Prostate gland (tissue), 2 donors: ENCODE results near the gene ALS2CL. TPM values are rescaled to one million over a fixed set of nuclear protein-coding genes. Genes with fewer than 3 reads are reported as not detected.

Experiments used
- DNase-seq: peaks from one replicate; pipeline ENCODE4 v3.0.0-alpha.2; 2019; ENCODE audit warnings: low spot score
- H3K27ac ChIP-seq, 2 donors: fragments of 200-600 bp; sonication (generic); 2 replicates each; pipeline ENCODE4 v1.5.1; 2017 to 2019
- H3K27me3 ChIP-seq: fragments of 200-600 bp; sonication (generic); replicated peaks from 2 replicates; pipeline ENCODE4 v1.5.1; 2019; ENCODE audit not compliant: insufficient read depth
- H3K36me3 ChIP-seq, 2 donors: fragments of 200-600 bp; sonication (generic); 1 replicate in 1 of 2; 2 replicates in 1 of 2; pipeline versions ENCODE4 v1.5.1 to v1.8.1; 2017 to 2019
- H3K4me1 ChIP-seq: fragments of 200-600 bp; sonication (generic); replicated peaks from 2 replicates; pipeline ENCODE4 v1.5.1; 2019
- H3K4me3 ChIP-seq, 2 donors: fragments of 200-600 bp; sonication (generic); 2 replicates each; pipeline ENCODE4 v1.5.1; 2017 to 2019
- H3K9me3 ChIP-seq: fragments of 200-600 bp; sonication (generic); 2 replicates; pipeline ENCODE4 v1.5.1; 2017
- POLR2A ChIP-seq: fragments of 450-650 bp; IDR thresholded peaks from one replicate; pipeline ENCODE4 v1.6.1; 2016; ENCODE audit warnings: antibody characterized with exemption, mild to moderate bottlenecking
- POLR2AphosphoS5 ChIP-seq: sonication (generic); formaldehyde crosslinking; IDR thresholded peaks from one replicate; pipeline ENCODE4 v1.6.1; 2017; ENCODE audit warnings: antibody characterized with exemption
- WGBS: methylation state at CpG from one replicate; pipeline ENCODE4 v1.1.5; 2018; 5-methylcytosine and 5-hydroxymethylcytosine counted together
- intact Hi-C: fragments of 100-400 bp; cut with DNase I; formaldehyde crosslinking; loops from one replicate; pipeline ENCODE4 v1.14.2; 2022
- total RNA-seq, 2 donors: library from RNA; depleted of rRNA; stranded (reverse); fragments of >200 nt; gene quantifications; one replicate each; pipeline ENCODE4 v1.1.0, GENCODE V29; 2016
- TF ChIP-seq, protein P1 (sequence below), 4 experiments: fragments of 200-600 bp in 2 of 4; fragments of 450-650 bp in 2 of 4; sonication (generic) in 2 of 4; IDR thresholded peaks; 1 replicate in 3 of 4; 2 replicates in 1 of 4; pipeline ENCODE4 v1.5.1; 2016 to 2019; ENCODE audit warnings: antibody characterized with exemption in 4 of 4, mild to moderate bottlenecking in 2 of 4, moderate library complexity in 2 of 4

Gene ALS2CL
- total RNA-seq, 2 donors from 2014 or later: 8.1 to 18.9 TPM

DNA sequence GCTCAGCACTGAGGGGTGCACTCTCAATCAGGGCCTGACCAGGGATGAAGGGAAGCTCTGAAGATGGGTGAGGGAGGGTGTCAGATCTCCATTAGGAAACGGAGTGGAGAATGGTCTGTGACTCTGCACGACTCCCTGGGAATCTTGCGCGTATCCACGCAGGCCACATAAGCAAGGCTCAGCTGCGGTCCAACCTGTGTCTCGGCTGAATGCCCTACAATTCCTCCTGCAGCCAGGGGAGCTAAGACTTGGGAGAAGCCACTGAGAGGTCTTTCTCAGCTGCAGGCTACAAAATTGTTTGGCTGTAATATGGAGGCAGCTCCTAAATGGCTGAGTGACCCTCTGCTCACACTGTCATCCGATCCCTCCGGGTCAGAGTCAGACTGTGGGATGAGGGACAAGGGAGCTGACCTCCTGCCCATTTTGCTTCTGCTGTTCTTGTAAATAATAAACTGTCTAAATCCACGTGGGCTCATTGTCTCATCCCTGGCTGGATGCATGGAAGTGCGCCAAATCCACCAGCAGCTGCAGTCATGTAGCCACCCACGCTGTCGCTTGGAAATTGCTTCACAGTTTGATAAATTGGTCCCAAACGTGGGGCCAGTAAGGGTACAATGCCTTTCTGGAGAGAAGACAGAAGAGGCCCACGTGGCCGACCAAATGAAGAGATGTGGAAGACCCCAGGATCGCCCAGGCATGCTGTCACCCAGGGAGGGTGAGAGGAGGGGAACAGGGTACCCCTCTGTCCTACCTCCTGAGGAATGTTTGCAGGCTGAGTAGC lies 30.5 kb downstream of the ALS2CL start:
- H3K36me3 ChIP-seq: no peaks in the 10 kb centered on the region
- TF ChIP-seq, protein P1, sequence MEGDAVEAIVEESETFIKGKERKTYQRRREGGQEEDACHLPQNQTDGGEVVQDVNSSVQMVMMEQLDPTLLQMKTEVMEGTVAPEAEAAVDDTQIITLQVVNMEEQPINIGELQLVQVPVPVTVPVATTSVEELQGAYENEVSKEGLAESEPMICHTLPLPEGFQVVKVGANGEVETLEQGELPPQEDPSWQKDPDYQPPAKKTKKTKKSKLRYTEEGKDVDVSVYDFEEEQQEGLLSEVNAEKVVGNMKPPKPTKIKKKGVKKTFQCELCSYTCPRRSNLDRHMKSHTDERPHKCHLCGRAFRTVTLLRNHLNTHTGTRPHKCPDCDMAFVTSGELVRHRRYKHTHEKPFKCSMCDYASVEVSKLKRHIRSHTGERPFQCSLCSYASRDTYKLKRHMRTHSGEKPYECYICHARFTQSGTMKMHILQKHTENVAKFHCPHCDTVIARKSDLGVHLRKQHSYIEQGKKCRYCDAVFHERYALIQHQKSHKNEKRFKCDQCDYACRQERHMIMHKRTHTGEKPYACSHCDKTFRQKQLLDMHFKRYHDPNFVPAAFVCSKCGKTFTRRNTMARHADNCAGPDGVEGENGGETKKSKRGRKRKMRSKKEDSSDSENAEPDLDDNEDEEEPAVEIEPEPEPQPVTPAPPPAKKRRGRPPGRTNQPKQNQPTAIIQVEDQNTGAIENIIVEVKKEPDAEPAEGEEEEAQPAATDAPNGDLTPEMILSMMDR (IDR thresholded peaks at IDR 0.05): no peak
- TF ChIP-seq POLR2A (no peak), POLR2AphosphoS5 (no peak)
- no peak for DNase-seq
- no peak overlapping the region for H3K27ac ChIP-seq
- H3K9me3 ChIP-seq: no peaks in the 10 kb centered on the region
- no peak overlapping the region for H3K4me3 ChIP-seq
- H3K4me1 ChIP-seq: peaks cover 6% of the 10 kb centered on the region
- no peaks in the 10 kb centered on the region for H3K27me3 ChIP-seq
- WGBS: 48% methylated on average over 17 of the region's 17 CpGs
- intact Hi-C loops: no loop called here

DNA sequence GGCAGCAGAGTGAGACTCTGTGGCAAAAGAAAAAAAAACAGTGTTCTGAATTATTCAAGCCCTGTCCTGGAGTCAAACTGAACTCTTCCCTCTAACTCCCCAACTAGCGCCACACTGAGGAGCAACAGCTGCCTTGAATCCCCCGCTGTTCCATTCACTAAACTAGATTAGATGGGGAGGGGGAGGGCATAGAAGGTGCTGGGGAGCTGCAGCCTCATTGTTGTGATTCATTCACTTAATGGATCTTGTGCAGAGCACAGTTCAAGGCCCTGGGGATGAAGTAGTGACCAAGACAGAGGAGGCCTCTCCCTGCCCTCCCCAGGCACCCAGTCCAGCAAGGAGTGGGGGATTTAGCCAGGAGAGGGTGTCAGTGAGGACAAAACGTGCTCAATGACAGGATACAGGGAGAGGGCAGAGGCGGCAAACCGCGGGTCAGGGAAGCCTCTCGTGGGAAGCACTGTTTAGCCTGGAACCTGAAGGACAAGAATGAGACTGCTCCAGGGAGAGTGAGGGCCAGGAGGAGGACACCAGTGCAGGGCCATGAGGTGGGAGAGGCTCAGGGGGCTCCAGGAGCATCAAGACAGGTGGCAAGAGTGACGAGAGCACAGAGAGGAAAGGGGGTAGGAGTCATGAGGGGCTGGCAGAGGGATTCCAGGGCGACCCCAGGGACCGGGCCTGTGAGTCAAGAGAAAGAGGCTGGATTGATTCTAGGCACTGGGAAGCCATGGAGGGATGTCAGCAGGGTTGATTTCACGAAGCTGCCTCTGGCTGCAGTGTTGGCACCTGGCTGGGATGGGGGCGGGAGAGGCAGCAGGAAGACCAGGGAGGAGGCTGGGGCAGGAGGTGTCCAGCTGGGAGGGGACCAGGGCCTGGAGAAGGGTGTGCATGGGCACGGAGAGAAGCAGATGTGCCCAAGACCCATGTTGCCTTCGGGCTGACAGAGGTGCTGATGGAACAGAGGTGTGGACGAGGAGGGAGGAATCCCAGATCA lies 31.4 kb downstream of the ALS2CL start:
- Histone ChIP-seq H3K4me1 (peaks cover 6% of the 10 kb centered on the region), H3K4me3 (no peak overlapping the region), H3K27me3 (no peaks in the 10 kb centered on the region), H3K36me3 (no peaks in the 10 kb centered on the region), H3K9me3 (no peaks in the 10 kb centered on the region), H3K27ac (no peak overlapping the region)
- intact Hi-C loops: no loop called here
- 83% methylated on average over 15 of the region's 15 CpGs for WGBS
- DNase-seq: no peak
- no peak for TF ChIP-seq POLR2AphosphoS5
- TF ChIP-seq, protein P1 (IDR thresholded peaks at IDR 0.05): no peak
- TF ChIP-seq POLR2A: no peak

DNA sequence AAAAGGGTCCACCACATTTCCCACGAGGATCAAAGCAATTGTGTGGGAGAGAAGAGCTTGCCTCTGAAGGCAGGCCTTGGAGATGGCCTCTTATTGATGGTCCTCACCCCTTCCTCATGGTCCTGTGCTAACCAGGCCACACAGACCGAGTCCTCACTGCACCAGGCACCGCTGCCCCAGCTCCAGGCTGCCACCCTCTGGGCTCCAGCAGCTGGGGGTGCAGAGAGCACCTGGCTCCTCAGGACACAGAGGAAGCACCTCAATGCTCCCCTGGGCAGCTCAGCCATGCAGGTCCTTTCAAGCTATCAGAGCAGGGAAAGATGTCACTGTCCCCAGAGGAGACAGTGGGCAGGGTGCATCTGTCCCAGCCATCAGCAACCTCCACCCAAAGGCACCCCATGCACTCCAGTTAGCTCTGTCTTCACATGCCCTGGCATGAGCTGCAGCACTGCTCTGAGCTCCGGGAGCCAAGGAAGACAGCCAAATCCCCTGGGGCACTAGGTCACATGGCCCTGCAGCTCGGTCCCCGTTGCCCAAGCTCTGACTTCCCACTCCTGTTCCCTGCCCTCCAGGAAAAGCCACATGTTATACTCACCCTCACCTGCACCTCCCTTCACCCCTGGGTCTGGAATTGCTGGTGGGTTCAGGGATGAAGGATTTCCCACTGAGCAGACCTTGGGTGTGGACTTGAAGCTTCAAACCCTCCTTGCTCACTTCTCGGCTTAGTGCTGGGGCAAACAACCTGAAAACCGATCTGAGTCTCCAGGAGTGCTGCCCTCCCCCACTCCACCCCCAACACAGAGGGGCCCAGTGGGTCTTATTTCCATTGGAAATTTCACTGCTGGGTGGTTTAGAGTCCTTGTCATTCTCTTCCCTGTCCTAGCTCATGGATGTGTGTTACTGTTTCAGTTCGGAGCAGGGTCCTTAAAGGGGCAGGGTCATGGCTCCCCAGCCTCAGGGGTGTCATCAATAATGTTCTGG lies 32.6 kb downstream of the ALS2CL start:
- H3K27me3 ChIP-seq: no peaks in the 10 kb centered on the region
- WGBS: 42% methylated on average over 9 of the region's 9 CpGs
- no peaks in the 10 kb centered on the region for H3K9me3 ChIP-seq
- no peak overlapping the region for H3K27ac ChIP-seq
- DNase-seq: peak; percentile 73
- intact Hi-C loops: no loop called here
- TF ChIP-seq POLR2AphosphoS5 (peak; percentile 23), POLR2A (no peak)
- TF ChIP-seq, protein P1 (IDR thresholded peaks at IDR 0.05): no peak
- H3K36me3 ChIP-seq: no peaks in the 10 kb centered on the region
- H3K4me1 ChIP-seq: no peaks in the 10 kb centered on the region
- H3K4me3 ChIP-seq: no peak overlapping the region

DNA sequence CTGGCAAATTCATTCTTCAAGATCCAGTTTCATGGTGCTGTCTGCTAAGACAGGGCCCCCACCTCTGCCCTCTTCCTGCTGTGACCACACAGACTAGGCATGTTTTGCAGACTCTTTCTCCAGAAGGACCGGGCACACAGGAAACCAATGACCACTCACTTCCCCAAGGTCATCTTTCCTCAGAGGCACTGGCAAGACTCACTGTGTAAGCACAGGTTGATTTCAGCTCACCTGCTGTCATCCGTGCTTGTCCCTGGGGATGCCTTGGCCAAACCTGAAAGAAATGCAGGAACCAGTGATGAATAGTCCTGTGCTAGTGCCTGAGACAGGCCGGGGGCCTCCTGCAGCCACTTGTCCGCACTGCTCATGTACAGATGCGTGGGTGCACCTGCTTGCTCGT lies 33.5 kb downstream of the ALS2CL start:
- intact Hi-C loops: no loop called here
- Histone ChIP-seq H3K27me3 (no peaks in the 10 kb centered on the region), H3K4me3 (no peak overlapping the region), H3K4me1 (no peaks in the 10 kb centered on the region), H3K9me3 (no peaks in the 10 kb centered on the region), H3K27ac (no peak overlapping the region), H3K36me3 (no peaks in the 10 kb centered on the region)
- DNase-seq: no peak
- 87% methylated on average over 6 of the region's 6 CpGs for WGBS
- TF ChIP-seq, protein P1 (IDR thresholded peaks at IDR 0.05): no peak
- TF ChIP-seq POLR2AphosphoS5: no peak
- TF ChIP-seq POLR2A: no peak
